Fibroblast of lung (primary cell): ENCODE data around the gene RUBCNL. TPM values are rescaled to one million over a fixed set of nuclear protein-coding genes. Genes with fewer than 3 reads are reported as not detected.
"Not testable (repeated sequence)": the region's sequence is repeated elsewhere in the genome, so short reads cannot be mapped to it uniquely, and the experiment has no call there.

Experiments
- DNase-seq, 2 donors: peaks; one replicate each; pipeline versions ENCODE4 v3.0.0 to v3.0.0-alpha.2; 2010; ENCODE audit warnings: low read depth in 2 of 2
- H2AFZ ChIP-seq: 2 replicates; pipeline ENCODE4 v1.5.1; 2012; ENCODE audit warnings: low read length, control low read depth, inconsistent platforms
- H3K27ac ChIP-seq: 2 replicates; pipeline ENCODE4 v1.5.1; 2011; ENCODE audit warnings: low read length, control low read depth; ENCODE audit not compliant: insufficient read depth
- H3K27me3 ChIP-seq: 2 replicates; pipeline ENCODE4 v1.5.1; 2011; ENCODE audit warnings: mild to moderate bottlenecking, low read length; ENCODE audit not compliant: control insufficient read depth, insufficient read depth
- H3K36me3 ChIP-seq: 2 replicates; pipeline ENCODE4 v1.5.1; 2011; ENCODE audit warnings: low read length; ENCODE audit not compliant: control insufficient read depth, insufficient read depth
- H3K4me1 ChIP-seq: 2 replicates; pipeline ENCODE4 v1.5.1; 2011; ENCODE audit warnings: low read length; ENCODE audit not compliant: control insufficient read depth, insufficient read depth; ENCODE audit errors: extremely low read depth
- H3K4me2 ChIP-seq: 2 replicates; pipeline ENCODE4 v1.5.1; 2011; ENCODE audit warnings: low read length, control low read depth; ENCODE audit not compliant: insufficient read depth; ENCODE audit errors: extremely low read depth
- H3K4me3 ChIP-seq, 4 experiments: fragments of 200-600 bp in 1 of 4; sonication (generic) in 1 of 4; replicated peaks in 1 of 4; 2 replicates each; pipeline ENCODE4 v1.5.1; 2011 to 2016; ENCODE audit warnings: low read length in 4 of 4, low read depth in 3 of 4, mild to moderate bottlenecking in 3 of 4, control low read depth in 2 of 4, inconsistent platforms in 1 of 4, mixed read lengths in 1 of 4; ENCODE audit not compliant: insufficient read depth in 1 of 4; ENCODE audit errors: control extremely low read depth in 1 of 4
- H3K79me2 ChIP-seq: 2 replicates; pipeline ENCODE4 v1.5.1; 2012; ENCODE audit warnings: mild to moderate bottlenecking, low read length, inconsistent platforms; ENCODE audit not compliant: control insufficient read depth, insufficient read depth
- H3K9ac ChIP-seq: 2 replicates; pipeline ENCODE4 v1.5.1; 2011; ENCODE audit warnings: mild to moderate bottlenecking, low read length, control low read depth; ENCODE audit not compliant: insufficient read depth
- H3K9me3 ChIP-seq: 2 replicates; pipeline ENCODE4 v1.5.1; 2012; ENCODE audit warnings: low read depth, low read length; ENCODE audit not compliant: control insufficient read depth, insufficient read depth
- H4K20me1 ChIP-seq: 2 replicates; pipeline ENCODE4 v1.5.1; 2011; ENCODE audit warnings: low read length; ENCODE audit not compliant: control insufficient read depth, insufficient read depth; ENCODE audit errors: extremely low read depth
- EZH2 ChIP-seq: IDR thresholded peaks from 2 replicates; pipeline ENCODE4 v1.5.1; 2012; ENCODE audit warnings: low read length, control low read depth, mild to moderate bottlenecking; ENCODE audit errors: missing control alignments
- polyA plus RNA-seq, 2 donors: library from polyadenylated mRNA; depleted of rRNA in 1 of 2; stranded (reverse) in 1 of 2; unstranded in 1 of 2; fragments of >200 nt; gene quantifications; 2 replicates each; pipeline ENCODE4 v1.2.1, GENCODE V29; 2011 to 2012; ENCODE audit warnings: missing spikeins in 1 of 2
- total RNA-seq: library from RNA; depleted of rRNA; stranded (reverse); fragments of >200 nt; gene quantifications from 2 replicates; pipeline ENCODE4 v1.2.1, GENCODE V29; 2014
- TF ChIP-seq, protein P1 (sequence below), 2 donors: IDR thresholded peaks in 1 of 2; conservative IDR thresholded peaks in 1 of 2; 1 replicate in 1 of 2; 2 replicates in 1 of 2; pipeline ENCODE4 v1.5.1; 2011 to 2012; ENCODE audit warnings: low read length in 2 of 2, control low read depth in 1 of 2, inconsistent platforms in 1 of 2, low read depth in 1 of 2, mild to moderate bottlenecking in 1 of 2

The RUBCNL gene
- total and polyA plus RNA-seq, 2 donors (not counting 1 experiment from before 2014, with no cell fraction given), result 0.70 to 3.6 TPM

DNA sequence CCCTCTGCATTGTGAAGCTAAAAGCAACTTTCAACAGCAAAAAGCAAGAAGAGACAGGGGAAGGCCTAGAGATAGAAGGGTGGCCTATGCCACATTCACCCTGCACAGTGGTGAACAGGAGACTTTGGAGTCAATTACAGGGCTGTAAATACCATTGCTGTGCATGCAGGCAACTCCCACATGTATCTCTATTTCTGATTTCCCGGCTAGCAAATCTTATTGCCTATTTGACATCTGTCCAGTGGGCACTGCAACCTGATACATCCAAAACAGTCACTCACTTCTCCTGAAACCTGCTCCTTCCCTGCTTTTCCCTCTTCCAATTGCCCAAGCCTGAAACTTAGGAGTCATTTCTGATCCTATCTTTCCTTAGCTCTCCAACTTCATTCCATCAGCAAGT lies 13.4 kb downstream of the RUBCNL start:
- H3K4me3 ChIP-seq, result no peak overlapping the region
- H3K4me1 ChIP-seq, result peaks cover 2% of the 10 kb centered on the region
- DNase-seq, result no peak
- H3K9me3 ChIP-seq, result no peaks in the 10 kb centered on the region
- H3K27me3 ChIP-seq, result no peaks in the 10 kb centered on the region
- H3K9ac ChIP-seq, result no peak overlapping the region
- H2AFZ ChIP-seq, result no peak overlapping the region
- H3K27ac ChIP-seq, result no peak overlapping the region
- H3K36me3 ChIP-seq, result no peaks in the 10 kb centered on the region
- H3K79me2 ChIP-seq, result no peaks in the 10 kb centered on the region
- no peaks in the 10 kb centered on the region for H4K20me1 ChIP-seq
- H3K4me2 ChIP-seq, result no peak overlapping the region
- TF ChIP-seq EZH2, result no peak
- TF ChIP-seq, protein P1, sequence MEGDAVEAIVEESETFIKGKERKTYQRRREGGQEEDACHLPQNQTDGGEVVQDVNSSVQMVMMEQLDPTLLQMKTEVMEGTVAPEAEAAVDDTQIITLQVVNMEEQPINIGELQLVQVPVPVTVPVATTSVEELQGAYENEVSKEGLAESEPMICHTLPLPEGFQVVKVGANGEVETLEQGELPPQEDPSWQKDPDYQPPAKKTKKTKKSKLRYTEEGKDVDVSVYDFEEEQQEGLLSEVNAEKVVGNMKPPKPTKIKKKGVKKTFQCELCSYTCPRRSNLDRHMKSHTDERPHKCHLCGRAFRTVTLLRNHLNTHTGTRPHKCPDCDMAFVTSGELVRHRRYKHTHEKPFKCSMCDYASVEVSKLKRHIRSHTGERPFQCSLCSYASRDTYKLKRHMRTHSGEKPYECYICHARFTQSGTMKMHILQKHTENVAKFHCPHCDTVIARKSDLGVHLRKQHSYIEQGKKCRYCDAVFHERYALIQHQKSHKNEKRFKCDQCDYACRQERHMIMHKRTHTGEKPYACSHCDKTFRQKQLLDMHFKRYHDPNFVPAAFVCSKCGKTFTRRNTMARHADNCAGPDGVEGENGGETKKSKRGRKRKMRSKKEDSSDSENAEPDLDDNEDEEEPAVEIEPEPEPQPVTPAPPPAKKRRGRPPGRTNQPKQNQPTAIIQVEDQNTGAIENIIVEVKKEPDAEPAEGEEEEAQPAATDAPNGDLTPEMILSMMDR (conservative IDR thresholded peaks at IDR 0.05 in 1 of 2, IDR thresholded peaks at IDR 0.05 in 1 of 2; ENCODE audit: low read depth in 1 of 2, low read length in 2 of 2), result no peak

DNA sequence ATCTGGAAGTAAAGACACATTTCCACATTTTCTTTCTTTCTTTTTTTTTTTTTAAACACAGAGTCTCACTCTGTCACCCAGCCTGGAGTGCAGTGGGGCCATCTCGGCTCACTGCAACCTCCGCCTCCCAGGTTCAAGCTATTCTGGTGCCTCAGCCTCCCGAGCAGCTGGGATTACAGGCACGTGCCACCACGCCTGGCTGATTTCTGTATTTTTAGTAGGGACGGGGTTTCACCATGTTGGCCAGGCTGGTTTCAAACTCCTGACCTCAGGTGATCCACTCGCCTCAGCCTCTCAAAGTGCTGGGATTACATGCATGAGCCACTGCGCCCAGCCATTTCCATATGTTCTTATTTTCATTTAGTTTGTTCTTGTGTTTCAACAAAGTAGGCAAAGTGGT lies 14.1 kb downstream of the RUBCNL start:
- H3K9ac ChIP-seq, DNase-seq, H2AFZ ChIP-seq, H3K27ac ChIP-seq, H3K4me2 ChIP-seq, H3K4me3 ChIP-seq, H3K79me2 ChIP-seq, H3K4me1 ChIP-seq, H3K27me3 ChIP-seq, H4K20me1 ChIP-seq, H3K36me3 ChIP-seq, H3K9me3 ChIP-seq: not testable (repeated sequence)

- no peak overlapping the region for H3K27ac ChIP-seq
- H3K4me2 ChIP-seq, result no peak overlapping the region
- H3K36me3 ChIP-seq, result no peaks in the 10 kb centered on the region
- peaks cover 2% of the 10 kb centered on the region for H3K4me1 ChIP-seq
- no peak overlapping the region for H3K9ac ChIP-seq
- H3K27me3 ChIP-seq, result no peaks in the 10 kb centered on the region
- no peaks in the 10 kb centered on the region for H3K79me2 ChIP-seq
- H3K9me3 ChIP-seq, result no peaks in the 10 kb centered on the region
- no peak for TF ChIP-seq EZH2
- TF ChIP-seq, protein P1 (conservative IDR thresholded peaks at IDR 0.05 in 1 of 2, IDR thresholded peaks at IDR 0.05 in 1 of 2; ENCODE audit: low read depth in 1 of 2, low read length in 2 of 2), result no peak
- H3K4me3 ChIP-seq, result no peak overlapping the region
- no peaks in the 10 kb centered on the region for H4K20me1 ChIP-seq
- no peak overlapping the region for H2AFZ ChIP-seq
- DNase-seq, result no peak
Observed at GRCh38 chr13:46372071-46372470, 15.0 kb downstream of the RUBCNL start.
